Body of pancreas (tissue), 4 donors: ENCODE measurements around the gene HS3ST5.

Experiments used
- CTCF ChIP-seq, 7 experiments: fragments of 450-650 bp in 4 of 7; fragments of 200-600 bp in 3 of 7; sonication (generic) in 3 of 7; IDR thresholded peaks; one replicate each; pipeline ENCODE4 v1.5.1; 2016 to 2019; ENCODE audit warnings: antibody characterized with exemption in 7 of 7
- POLR2A ChIP-seq, 3 donors: fragments of 450-650 bp; IDR thresholded peaks; one replicate each; pipeline ENCODE4 v1.6.1; 2016; ENCODE audit warnings: antibody characterized with exemption in 3 of 3, mild to moderate bottlenecking in 2 of 3

DNA sequence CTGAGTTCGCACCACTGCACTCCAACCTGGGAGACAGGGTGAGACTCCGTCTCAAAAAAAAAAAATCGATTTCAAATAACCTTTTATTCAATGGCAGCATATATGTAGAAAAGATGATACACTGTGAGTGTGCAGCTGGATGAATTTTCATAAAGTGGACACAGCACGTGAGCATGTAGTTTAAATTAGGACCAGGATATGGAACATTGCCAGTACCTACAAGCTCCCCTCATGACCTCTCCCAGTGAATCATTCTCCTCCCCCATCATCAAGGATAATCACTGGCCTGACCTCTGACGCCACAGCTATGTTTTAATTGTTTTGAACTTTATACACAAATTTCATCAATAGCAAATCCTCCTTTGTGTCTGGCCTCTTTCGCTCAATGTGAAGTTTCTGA lies 318.1 kb downstream of the HS3ST5 start:
- TF ChIP-seq CTCF (IDR thresholded peaks at IDR 0.05) (no peak), POLR2A (IDR thresholded peaks at IDR 0.05) (no peak)
